A673 (cell line): ENCODE data around the gene CDK14. TPM values are rescaled to one million over a fixed set of nuclear protein-coding genes. Genes with fewer than 3 reads are reported as not detected.

Experiments
- BruUV-seq: library from RNA; stranded (reverse); fragments of 400-500 nt; replicated peaks from 2 replicates; lab custom pipeline; 2021; lab: Mats Ljungman, UMichigan
- CTCF ChIA-PET: fragments of 300-600 bp; sonication (Branson Sonifier 250); formaldehyde crosslinking; loops from one replicate; lab custom pipeline; 2022; ENCODE audit warnings: antibody characterized with exemption; lab: Charles Lee
- POLR2A ChIA-PET: fragments of 300-600 bp; sonication (Branson Sonifier 250); formaldehyde crosslinking; loops from one replicate; lab custom pipeline; 2022; ENCODE audit warnings: antibody characterized with exemption; ENCODE audit not compliant: low non-redundant PET; lab: Charles Lee
- DNase-seq: peaks from one replicate; pipeline ENCODE4 v3.0.0-alpha.2; 2015; ENCODE audit warnings: low spot score
- H3K27ac ChIP-seq: fragments of 200-600 bp; sonication (generic); 2 replicates; pipeline ENCODE4 v1.5.1; 2016; ENCODE audit warnings: mixed run types, low read depth, mild to moderate bottlenecking, mixed read lengths, antibody characterized with exemption, low read length; ENCODE audit not compliant: poor library complexity, severe bottlenecking
- H3K27me3 ChIP-seq: fragments of 200-600 bp; sonication (generic); replicated peaks from 2 replicates; pipeline ENCODE4 v1.6.1; 2017; ENCODE audit warnings: mixed run types, low read depth, mild to moderate bottlenecking, mixed read lengths, antibody characterized with exemption, low read length; ENCODE audit not compliant: insufficient read depth, poor library complexity
- H3K36me3 ChIP-seq: fragments of 200-600 bp; sonication (generic); 2 replicates; pipeline ENCODE4 v1.6.1; 2016; ENCODE audit warnings: mixed run types, mild to moderate bottlenecking, mixed read lengths, antibody characterized with exemption, low read length; ENCODE audit not compliant: insufficient read depth, poor library complexity, severe bottlenecking
- H3K4me1 ChIP-seq: fragments of 200-600 bp; sonication (generic); 2 replicates; pipeline ENCODE4 v1.6.1; 2017; ENCODE audit warnings: mixed run types, mild to moderate bottlenecking, mixed read lengths, antibody characterized with exemption, low read length; ENCODE audit not compliant: insufficient read depth, poor library complexity, severe bottlenecking
- H3K4me3 ChIP-seq: fragments of 200-600 bp; sonication (generic); 2 replicates; pipeline ENCODE4 v1.5.1; 2016; ENCODE audit warnings: low read depth, mixed run types, mild to moderate bottlenecking, mixed read lengths, low read length; ENCODE audit not compliant: poor library complexity, severe bottlenecking
- H3K9me3 ChIP-seq: fragments of 200-600 bp; sonication (generic); 2 replicates; pipeline ENCODE4 v1.6.1; 2016; ENCODE audit warnings: mixed run types, low read depth, mild to moderate bottlenecking, mixed read lengths, antibody characterized with exemption, low read length; ENCODE audit not compliant: poor library complexity, severe bottlenecking
- EZH2 ChIP-seq: fragments of 200-600 bp; sonication (generic); IDR thresholded peaks from 2 replicates; pipeline ENCODE4 v1.6.1; 2017; ENCODE audit warnings: borderline replicate concordance, low read depth, mild to moderate bottlenecking, mixed read lengths, antibody characterized with exemption, low read length; ENCODE audit not compliant: poor library complexity, severe bottlenecking
- intact Hi-C: fragments of 100-400 bp; cut with micrococcal nuclease; formaldehyde crosslinking; loops from one replicate; pipeline ENCODE4 v1.10.0; 2022; ENCODE audit not compliant: unreplicated experiment
- total RNA-seq: library from RNA; stranded (reverse); gene quantifications from 2 replicates; pipeline ENCODE4 v1.2.3, GENCODE V29; 2021
- TF ChIP-seq, protein P1 (sequence below): fragments of 300-800, 200-600 bp; sonication (generic); conservative IDR thresholded peaks from 2 replicates; pipeline ENCODE4 v1.5.1; 2017; ENCODE audit warnings: low read depth, mild to moderate bottlenecking, antibody characterized with exemption, low read length, moderate library complexity, mixed read lengths

The CDK14 gene
- total RNA-seq, 1 experiment from 2014 or later: 128 TPM

DNA sequence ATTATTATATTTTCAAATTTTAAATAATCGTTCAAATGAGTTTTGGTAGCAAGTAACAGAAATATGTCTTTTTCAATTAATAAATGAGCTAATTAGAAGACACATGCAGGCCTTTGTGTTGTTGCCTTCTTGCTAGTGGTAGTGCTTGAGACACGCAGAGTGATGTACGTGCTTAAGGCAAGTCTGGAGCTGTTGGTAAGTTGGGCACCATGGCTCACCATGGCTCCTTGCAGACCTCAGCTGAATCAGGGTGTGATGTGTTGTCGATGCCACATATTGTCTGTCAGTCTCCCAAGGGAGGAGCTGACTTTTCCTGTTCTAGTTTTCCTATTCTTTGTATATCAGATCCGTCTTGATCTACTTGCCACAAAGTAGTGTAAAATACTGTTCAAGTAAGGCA lies 8.3 kb downstream of the CDK14 start:
- DNase-seq: no peak
- peaks cover 7% of the 10 kb centered on the region for H3K36me3 ChIP-seq
- H3K27me3 ChIP-seq: no peaks in the 10 kb centered on the region
- TF ChIP-seq, protein P1, sequence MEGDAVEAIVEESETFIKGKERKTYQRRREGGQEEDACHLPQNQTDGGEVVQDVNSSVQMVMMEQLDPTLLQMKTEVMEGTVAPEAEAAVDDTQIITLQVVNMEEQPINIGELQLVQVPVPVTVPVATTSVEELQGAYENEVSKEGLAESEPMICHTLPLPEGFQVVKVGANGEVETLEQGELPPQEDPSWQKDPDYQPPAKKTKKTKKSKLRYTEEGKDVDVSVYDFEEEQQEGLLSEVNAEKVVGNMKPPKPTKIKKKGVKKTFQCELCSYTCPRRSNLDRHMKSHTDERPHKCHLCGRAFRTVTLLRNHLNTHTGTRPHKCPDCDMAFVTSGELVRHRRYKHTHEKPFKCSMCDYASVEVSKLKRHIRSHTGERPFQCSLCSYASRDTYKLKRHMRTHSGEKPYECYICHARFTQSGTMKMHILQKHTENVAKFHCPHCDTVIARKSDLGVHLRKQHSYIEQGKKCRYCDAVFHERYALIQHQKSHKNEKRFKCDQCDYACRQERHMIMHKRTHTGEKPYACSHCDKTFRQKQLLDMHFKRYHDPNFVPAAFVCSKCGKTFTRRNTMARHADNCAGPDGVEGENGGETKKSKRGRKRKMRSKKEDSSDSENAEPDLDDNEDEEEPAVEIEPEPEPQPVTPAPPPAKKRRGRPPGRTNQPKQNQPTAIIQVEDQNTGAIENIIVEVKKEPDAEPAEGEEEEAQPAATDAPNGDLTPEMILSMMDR: no peak
- no peak for TF ChIP-seq EZH2
- no peak overlapping the region for H3K27ac ChIP-seq
- BruUV-seq: no TSS peak
- ChIA-PET CTCF (no interaction called here), POLR2A (no interaction called here)
- H3K9me3 ChIP-seq: no peaks in the 10 kb centered on the region
- intact Hi-C loops: no loop called here
- no peak overlapping the region for H3K4me3 ChIP-seq
- peaks cover 53% of the 10 kb centered on the region for H3K4me1 ChIP-seq

DNA sequence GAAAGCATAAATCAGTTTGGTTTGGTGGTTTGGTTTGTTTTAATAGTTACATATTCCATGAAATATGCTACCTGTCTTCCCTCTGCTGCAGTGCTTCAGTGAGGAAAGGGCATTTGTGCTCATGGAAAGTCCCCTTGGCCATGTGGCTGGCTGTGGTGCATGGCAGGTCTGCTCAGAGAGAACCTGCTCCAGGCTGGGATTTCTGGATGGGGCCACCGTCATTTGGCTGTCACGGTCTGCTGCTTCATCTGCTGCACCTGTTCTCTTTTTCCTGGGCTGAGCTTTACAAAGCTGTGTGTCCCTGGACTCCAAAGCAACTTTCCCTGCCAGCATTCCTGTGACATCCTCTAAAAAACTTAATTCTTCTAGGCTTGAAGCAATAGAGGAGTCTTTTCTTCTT lies 8.9 kb downstream of the CDK14 start:
- Histone ChIP-seq H3K9me3 (no peaks in the 10 kb centered on the region), H3K4me1 (peaks cover 48% of the 10 kb centered on the region), H3K36me3 (peaks cover 7% of the 10 kb centered on the region), H3K27me3 (no peaks in the 10 kb centered on the region), H3K4me3 (no peak overlapping the region), H3K27ac (no peak overlapping the region)
- intact Hi-C loops: no loop called here
- BruUV-seq: no TSS peak
- no peak for DNase-seq
- POLR2A ChIA-PET: no interaction called here
- CTCF ChIA-PET: no interaction called here
- TF ChIP-seq, protein P1: no peak
- no peak for TF ChIP-seq EZH2

DNA sequence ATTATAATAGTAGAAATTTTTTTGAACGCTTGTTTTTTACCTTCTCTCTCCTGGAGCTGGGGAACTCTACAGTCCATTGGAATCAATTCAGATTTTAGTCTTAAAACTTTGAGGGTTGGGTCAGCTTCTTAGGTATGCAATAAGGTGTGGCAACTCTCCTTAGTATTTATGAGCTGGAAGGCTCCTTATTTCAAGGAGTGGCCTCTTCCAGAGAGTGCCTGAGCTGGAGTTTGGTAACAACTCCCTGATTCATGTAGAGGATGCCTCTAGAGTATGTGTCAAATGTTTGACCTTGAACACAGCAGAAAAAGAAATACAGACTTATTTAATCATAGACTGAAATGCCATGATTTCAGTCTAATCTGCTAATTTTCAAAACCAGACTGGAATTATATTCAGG lies 11.1 kb downstream of the CDK14 start:
- no peak overlapping the region for H3K4me3 ChIP-seq
- ChIA-PET CTCF (no interaction called here), POLR2A (no interaction called here)
- peaks cover 35% of the 10 kb centered on the region for H3K4me1 ChIP-seq
- TF ChIP-seq, protein P1: no peak
- no peak for TF ChIP-seq EZH2
- no peaks in the 10 kb centered on the region for H3K9me3 ChIP-seq
- H3K27ac ChIP-seq: no peak overlapping the region
- H3K36me3 ChIP-seq: peaks cover 7% of the 10 kb centered on the region
- DNase-seq: no peak
- BruUV-seq: no TSS peak
- intact Hi-C loops: no loop called here
- H3K27me3 ChIP-seq: no peaks in the 10 kb centered on the region
